Measurements from ENCODE around the gene SLC36A1.

Gene SLC36A1

DNA sequence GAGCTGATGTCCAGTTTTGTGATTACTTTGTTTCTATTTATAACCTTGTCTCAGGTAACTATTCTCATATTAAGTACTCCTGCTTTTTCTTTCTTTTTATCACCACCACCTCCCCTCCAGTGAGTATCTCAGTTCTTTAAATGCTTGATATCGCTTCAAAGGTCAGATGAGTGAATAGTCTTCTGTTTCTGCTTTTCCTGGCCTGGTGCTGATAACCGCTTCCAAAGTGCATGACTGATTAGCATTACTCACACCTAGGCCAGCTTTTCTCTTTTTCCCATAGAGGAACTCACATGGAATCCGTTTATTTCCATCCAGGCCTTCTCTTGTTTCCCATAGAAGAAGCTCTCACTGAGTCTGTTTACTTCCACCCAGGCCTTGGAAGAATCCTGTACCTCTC lies 3.2 kb downstream of the SLC36A1 start:
- in situ Hi-C loops (cut with HindIII; ENCODE audit: low sequenced_read_pairs) = no loop called here

DNA sequence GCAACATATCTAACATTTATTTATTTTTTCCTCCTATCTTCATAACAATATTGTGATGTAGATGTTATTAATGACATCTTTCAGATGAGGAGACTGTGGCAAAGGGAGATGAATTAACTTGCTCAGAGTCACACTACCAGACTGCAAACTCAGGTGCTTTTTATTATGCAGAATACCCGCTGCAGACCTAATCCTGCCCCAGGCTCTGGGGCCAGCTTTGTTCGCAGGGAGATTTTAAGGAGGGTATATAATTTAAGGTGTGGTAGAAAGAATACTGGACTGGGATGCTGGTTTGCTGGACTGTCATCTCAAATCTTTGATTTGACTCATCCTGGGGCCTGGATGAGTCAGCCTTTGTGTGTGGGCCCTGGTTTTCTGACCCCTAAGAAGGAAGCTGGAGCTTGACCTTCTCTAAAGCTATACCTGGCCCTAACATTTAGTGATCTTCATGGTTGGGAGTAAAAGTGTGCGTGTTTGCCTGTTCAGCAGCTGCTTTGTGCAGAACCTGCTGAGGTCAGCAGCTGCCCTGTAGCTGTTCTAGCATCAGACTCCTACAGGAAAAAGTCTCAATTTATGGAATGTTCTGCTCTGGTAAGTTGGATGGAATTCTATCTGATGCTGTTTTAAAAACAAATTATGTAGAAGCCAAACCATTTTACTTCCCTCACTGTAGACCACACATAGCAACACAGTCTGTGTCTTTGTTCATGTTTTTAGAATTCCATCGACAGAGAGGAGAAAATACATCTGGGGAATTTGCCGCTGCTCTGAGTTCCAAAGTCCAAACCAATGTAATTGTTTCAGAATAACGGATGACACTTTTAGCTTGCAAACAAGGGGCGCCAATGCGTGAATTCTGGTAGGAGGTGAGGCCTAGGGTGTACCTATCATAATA lies 4.5 kb downstream of the SLC36A1 start:
- in situ Hi-C loops (cut with HindIII; ENCODE audit: low sequenced_read_pairs) = no loop called here

DNA sequence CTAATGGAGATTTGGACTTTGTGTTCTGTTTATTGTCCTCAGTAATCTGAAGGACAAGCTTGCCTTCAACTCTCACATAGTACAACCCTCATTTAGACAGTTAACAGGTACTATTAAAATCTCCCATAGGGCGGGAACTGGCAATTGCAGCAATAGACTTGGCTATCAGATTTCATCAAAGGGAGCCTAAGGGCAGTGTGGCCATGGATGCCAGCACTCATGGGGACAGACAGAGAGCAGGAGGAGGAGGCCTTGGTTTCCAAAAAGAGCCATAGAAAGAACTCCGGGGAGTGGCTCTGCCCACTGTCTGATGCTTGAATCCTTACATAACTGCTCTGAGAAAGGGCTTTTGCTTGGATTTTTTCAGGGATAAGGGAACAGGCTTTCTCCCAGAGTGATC lies 6.8 kb downstream of the SLC36A1 start:
- in situ Hi-C loops (cut with HindIII; ENCODE audit: low sequenced_read_pairs) = no loop called here

DNA sequence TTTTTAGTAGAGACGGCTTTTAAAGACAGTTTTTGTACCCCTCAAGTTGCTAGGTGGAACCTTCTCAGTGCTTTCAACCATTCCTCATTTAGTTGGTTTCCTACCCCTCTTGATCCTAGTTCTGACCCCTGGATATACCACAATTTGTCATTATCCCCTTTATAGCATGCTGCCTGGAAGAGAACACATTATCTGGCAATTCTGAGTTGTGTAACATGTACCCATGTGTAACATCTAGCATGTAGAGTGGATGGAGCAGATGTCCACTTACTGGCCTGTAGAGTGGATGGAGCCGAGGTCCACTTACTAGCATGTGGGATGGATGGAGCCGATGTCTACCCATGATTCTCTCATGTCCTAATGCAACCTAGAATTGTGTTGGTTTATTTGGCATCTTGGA lies 7.5 kb downstream of the SLC36A1 start:
- in situ Hi-C loops (cut with HindIII; ENCODE audit: low sequenced_read_pairs) = no loop called here

DNA sequence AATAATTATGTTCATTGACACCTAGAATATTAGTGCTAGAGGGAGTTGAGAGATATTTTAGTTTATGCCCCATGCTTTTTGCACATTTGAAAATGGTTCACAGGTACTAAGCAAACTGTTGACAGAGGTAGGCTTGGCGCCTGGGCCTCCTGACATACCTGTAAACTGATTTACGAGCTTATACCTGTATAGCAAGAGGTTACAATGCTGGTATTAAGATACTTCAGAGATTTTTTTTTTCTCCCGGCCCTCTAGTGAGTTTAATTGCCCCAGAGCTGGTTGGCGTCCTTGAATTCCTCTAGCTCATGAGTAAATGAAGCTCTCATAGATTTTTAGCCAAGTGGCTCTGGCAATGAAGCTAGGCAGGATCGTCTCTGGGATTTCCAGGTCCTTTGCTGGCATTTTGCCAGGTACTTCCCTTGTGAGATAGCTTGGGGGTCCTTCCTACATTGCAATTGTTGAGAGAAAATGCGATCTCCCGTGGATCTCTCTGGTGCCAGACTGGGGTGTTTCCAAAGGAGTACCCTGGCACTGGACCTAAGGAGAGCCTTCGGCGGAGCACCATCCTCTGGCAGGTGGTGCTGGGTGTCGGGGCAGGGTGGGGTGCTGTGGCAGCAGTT lies 9.0 kb downstream of the SLC36A1 start:
- in situ Hi-C loops (cut with HindIII; ENCODE audit: low sequenced_read_pairs) = no loop called here

DNA sequence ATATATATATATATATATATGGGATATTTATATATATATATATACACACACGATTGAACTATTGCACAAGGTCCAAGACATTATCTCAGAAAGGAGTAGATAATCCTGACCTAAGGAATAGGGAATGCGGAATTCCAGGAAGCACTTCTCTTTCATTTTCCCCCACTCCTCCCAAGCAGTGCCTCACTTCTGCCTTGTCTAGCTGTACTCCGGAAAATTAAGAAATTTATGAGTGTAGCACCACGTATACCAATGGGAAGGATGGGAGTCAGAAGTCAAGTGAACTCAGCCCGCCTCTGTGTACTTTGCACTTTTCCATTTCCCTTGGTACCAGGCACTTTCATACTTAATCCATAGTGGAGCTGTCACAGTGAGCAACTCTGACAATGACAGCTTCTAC lies 10.9 kb downstream of the SLC36A1 start:
- in situ Hi-C loops (cut with HindIII; ENCODE audit: low sequenced_read_pairs) = no loop called here

DNA sequence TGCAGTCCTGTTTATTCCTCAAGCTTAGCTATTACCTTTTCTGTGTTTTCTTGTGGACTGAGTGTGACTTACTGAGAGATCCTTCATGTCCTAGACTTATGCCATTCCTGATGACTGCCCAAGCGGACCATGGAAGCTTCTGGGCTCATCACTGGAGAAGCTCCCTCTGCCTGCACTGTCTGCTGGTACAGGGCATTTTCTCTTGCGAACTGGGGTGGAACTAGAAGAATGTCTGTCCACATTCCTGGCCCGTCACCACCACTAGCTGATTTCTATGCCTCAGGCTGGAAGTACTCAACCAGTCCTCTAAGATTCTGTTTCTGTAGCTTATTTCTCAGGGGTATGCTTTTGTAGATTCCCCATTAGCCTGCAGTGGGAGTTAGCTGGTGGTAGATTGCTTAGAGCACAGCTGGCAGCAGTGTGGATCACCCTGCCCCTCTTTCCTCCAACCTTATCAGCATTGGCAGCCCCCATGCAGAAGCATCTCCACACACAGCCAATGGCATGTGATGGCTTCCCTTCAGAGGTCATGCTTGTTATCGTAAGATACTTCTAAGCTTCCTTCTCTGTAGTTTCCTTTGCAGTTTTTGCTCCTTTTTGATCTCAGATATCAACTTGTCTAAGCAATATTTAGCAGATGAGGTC lies 12.4 kb downstream of the SLC36A1 start:
- in situ Hi-C loops (cut with HindIII; ENCODE audit: low sequenced_read_pairs) = no loop called here

DNA sequence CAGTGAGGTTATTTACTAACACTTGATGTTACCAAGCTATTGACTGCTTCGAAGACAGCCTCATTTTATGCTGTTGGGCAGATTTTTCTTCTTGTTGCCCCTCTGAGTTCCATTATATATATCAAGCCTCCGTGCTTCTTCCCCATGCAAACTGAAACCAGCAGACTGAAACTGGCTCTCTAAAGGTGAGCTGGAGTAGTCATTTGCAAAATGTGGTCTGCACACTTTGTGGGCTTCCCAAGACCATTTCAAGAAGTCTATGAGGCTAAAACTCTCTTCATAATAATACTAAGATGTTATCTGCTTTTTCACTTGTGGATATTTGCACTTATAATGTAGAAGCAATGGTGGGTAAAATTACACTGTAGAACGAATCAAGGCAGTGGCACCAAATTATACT lies 13.9 kb downstream of the SLC36A1 start:
- in situ Hi-C loops (cut with HindIII; ENCODE audit: low sequenced_read_pairs) = no loop called here

DNA sequence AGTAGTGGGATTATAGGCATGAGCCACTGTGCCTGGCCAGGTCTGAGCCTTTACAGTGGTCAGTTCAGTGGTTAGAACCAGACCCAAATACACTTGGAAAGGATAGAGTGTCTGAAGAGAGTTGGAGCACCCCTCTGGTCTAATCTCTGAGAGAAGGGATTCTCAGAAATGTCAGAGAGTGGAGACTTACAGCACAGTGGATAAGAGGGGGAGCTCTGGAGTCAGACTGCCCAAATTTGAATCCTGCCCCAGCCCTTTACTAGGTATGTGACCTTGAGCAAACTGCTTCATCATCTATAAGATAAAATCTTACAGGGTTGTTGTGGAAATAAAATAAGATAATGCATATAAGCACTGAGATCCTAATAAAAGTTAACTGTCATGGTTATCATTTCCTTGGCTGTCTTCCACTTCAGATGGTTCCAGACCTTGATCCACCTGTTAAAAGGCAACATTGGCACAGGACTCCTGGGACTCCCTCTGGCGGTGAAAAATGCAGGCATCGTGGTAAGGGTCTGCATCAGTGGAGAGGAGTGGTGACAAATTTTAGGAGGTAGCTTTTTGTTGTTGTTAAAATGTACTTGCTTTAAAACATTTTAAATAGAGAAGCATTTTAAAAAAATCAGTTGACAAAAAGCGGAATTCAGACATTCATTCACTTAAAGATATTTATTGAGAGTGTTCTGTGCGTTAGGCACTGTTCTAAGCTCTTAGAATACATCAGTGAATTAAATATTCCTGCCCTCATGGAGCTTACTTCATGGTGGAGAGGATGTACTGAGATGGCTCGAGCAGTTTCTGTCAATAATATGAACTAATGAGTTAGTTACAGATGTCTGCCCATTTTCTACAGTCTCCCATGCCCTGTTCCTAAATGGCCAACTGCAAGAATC lies 16.0 kb downstream of the SLC36A1 start:
- in situ Hi-C loops (cut with HindIII; ENCODE audit: low sequenced_read_pairs) = no loop called here

DNA sequence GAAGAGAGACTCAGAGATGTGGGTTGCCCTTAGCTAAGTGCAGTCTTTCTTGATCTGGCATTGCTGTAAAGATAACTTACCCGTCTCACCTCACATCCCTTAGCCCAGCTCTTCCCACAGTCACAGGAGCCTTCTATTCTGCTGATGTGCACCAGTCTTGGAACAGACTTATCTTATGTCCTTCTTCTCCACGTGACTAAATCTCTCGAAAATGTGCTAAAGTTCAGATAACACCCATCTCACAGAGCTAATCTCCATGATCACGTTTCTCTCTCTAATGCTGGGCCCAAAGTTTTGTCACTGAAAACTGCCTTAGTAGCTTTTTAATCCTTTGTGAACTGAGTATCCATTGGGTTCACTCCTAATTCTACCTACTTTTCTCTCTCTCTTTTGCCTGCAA lies 16.7 kb downstream of the SLC36A1 start:
- in situ Hi-C loops (cut with HindIII; ENCODE audit: low sequenced_read_pairs) = no loop called here

DNA sequence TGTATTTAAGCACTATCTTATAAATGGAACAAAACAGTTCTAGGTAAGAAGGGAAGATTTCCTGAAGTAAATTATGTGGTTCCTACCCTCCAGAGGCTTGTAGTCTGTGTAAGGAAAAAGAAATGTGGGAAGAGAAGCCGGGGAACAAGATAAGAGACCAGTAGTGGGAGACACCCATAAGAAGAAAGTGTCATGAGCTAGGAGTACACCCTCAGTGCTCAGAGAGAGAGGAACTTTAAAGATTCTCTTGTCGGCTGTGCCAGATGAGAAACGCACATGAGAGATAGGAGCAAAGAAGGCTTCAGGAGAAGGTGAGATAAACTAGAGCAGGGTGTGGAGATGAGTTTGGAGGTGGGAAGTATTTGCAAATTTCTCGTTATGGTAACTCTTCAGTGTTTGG lies 18.1 kb downstream of the SLC36A1 start:
- in situ Hi-C loops (cut with HindIII; ENCODE audit: low sequenced_read_pairs) = no loop called here

DNA sequence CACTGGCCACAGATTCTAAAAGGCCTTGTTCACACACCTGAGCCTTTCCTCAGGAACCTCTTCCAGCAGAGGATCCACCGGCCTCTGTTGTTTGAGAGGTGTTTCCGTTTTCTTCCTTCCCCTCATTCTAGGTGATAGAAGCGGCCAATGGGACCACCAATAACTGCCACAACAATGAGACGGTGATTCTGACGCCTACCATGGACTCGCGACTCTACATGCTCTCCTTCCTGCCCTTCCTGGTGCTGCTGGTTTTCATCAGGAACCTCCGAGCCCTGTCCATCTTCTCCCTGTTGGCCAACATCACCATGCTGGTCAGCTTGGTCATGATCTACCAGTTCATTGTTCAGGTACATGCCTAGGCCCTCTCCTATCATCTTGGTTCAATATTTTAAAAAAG lies 20.2 kb downstream of the SLC36A1 start:
- in situ Hi-C loops (cut with HindIII; ENCODE audit: low sequenced_read_pairs) = no loop called here

DNA sequence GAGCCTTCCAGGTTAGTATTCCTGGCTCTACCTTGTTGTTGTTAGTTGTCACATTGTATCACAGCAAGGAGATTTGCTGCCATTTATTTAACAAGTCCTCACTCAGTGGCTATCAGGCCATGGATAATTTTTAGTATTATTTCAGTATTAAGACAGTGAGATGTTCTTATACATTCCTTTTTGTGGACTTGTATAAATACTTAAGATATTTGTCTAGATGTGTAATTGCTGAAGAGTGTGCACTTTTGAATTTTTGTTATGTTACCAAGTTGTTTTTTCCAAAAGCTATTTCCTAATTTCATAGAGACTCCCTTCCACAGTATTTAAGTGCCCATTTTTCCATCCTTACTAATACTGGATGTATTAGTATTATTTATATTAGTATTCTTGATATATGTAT lies 22.0 kb downstream of the SLC36A1 start:
- in situ Hi-C loops (cut with HindIII; ENCODE audit: low sequenced_read_pairs) = no loop called here

DNA sequence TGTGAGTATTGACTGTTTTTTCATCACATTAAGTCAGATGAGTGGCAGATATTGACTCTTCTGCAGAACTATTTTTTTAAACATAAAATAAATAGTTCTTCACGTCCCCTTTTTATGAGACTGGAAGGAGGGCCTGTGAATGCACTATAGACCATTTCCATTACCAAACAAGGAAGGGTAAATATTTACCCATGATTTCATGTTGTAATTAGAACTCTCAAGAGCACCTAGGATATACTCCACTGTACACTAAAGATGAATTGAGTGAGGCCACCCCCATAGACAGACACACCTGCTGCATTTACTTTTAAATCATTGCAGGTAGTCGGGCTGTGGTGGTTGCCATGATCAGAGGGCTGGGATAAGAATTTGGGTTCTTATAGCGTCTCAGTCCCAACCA lies 22.6 kb downstream of the SLC36A1 start:
- in situ Hi-C loops (cut with HindIII; ENCODE audit: low sequenced_read_pairs) = no loop called here

DNA sequence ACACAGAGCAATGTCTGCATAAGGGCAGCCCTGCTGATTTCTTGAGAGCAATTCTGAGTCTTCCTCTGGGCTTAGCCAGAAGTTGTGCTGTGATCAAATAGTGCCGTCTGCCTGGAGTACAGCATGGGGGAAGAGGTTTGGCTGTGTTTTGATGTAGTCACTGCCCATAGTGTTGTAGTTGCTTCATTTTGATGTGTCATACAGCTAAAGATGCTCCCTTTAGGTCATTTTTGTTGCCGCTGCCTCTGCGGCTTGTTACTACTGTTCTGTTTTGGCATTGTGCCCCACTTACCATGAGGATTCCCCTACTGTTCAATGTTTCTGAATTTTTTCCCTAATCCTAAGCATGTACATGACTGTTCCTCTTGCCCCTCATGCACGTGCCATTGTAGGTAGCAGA lies 23.0 kb downstream of the SLC36A1 start:
- in situ Hi-C loops (cut with HindIII; ENCODE audit: low sequenced_read_pairs) = no loop called here

DNA sequence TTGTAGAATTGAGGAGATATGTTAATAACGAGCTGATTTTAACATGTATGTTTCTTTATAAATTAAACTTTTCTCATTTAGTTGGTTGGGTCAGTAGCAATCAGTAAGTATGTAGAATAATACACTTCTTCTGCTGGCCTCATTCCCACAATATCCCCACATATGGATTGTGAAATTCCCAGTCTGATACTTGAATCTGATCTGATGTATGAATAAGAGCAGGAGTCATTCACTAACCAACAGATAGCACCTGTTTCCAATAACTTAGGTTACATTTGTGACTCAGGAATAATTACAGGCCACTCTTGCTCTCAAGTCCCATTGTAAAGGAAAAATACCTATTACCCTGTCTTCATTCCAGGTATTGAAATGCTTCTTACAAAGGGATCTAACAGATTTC lies 23.9 kb downstream of the SLC36A1 start:
- in situ Hi-C loops (cut with HindIII; ENCODE audit: low sequenced_read_pairs) = no loop called here

DNA sequence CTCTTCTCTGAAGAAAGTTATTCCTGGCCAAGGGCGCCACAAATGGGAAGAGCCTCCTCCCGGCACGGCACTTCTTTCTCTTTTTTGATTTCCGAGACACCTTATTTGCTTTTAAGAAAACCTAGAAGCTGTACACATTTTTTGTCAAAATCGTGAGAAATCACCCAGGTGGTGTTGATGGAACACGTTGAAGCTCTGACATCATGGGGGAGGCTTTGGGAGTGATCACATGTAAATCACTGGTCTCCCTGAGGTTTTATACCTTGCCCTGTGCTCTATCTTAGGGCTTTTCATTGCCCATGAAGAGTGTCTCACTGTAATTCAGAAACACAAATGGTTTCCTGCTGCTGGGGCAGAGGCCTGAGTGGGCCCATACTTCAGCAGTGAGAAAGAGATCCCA lies 27.4 kb downstream of the SLC36A1 start:
- in situ Hi-C loops (cut with HindIII; ENCODE audit: low sequenced_read_pairs) = loop anchor here (5.0 kb wide), 1 partner anchor 78 kb away; no protein-coding TSS in a partner anchor

DNA sequence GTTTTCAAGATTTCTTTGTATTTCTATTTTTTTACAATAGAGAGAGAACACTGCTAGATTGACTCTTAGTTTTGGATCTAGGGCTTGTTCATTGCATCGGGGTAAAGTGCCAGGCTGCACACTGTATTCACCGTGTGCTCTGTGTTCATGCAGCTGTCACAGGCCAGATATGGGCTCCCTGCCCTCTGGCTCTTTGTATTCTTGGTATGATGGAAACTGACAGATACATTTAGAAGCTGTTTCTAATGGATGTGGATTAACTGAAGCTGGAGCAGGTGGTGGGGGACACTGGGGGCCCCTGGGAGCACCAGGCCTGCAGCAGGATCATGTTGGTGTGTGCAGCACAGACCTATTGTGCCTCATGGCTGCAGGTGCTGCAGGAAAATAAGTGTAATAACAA lies 28.0 kb downstream of the SLC36A1 start:
- in situ Hi-C loops (cut with HindIII; ENCODE audit: low sequenced_read_pairs) = loop anchor here (5.0 kb wide), 1 partner anchor 77 kb away; no protein-coding TSS in a partner anchor

DNA sequence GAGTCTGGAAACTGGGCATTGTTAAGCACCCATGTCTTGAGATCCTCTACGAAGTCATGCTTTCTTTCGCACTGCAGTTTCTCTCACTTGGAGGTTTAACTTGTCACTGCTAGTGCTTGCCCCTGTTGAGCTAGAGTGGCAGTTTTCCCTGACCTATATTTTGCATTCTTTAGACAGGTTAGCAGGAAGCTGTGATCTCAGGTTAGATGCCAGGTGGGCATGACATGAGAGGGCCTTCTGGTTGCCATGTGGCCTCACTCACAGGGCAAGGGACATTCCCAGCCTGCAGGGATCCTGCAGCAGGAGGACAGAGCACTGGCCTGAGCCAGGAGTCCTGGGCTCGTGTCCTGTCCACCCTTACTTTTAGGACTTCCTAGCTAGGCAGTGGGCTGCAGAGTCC lies 28.6 kb downstream of the SLC36A1 start:
- in situ Hi-C loops (cut with HindIII; ENCODE audit: low sequenced_read_pairs) = loop anchor here (5.0 kb wide), 1 partner anchor 76 kb away; no protein-coding TSS in a partner anchor

DNA sequence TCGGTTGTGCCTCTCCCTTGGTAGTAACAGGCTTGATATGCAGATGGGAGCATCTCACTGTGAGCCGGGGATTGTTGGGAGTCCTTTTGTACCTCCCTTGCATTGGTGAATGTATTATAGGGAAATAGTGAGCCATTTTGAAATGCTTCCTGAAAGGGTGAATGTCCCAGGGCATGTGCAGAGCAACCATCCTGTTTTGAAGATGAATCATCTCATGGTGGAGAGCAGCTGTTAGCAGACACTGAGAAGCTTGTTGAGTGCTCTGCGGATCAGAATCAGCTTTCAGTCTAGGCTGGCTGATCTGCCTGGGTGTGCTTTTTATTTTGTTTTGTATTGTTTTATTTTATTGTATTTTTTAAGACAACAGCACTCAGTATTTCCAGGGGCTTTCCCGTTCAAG lies 29.7 kb downstream of the SLC36A1 start:
- in situ Hi-C loops (cut with HindIII; ENCODE audit: low sequenced_read_pairs) = loop anchor here (5.0 kb wide), 1 partner anchor 75 kb away; no protein-coding TSS in a partner anchor

All from endothelial cell of hepatic sinusoid (primary cell).